Measurements from ENCODE around the gene GSN.

DNA sequence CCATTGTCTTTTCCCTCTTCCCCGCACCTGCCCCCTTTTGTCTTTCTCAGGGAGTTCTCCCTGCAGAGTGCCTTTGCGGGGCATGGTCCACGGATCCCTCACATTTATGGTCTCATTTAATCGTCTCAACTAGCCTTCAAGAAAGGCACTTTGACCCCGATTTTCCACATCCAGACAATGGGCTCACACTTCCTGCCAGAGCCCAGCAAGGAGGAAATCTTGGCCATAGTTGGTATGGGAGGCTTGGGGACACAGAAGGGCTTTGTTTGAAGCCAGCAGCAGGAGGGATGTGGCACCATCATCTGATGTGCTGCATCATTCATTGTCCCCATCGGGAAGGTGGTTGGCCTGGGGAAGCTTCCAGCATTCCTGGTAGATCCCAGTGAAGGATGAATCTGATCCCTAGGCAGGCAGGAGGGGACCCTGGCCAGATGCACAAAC lies 24.9 kb downstream of the GSN start:
- TF ChIP-seq POLR2AphosphoS5 (IDR thresholded peaks at IDR 0.05; ENCODE audit: borderline replicate concordance, low read depth, low read length) (no peak), EZH2 (IDR thresholded peaks at IDR 0.05) (no peak)
